Measurements from ENCODE around the gene BORCS5. TPM values are rescaled to one million over a fixed set of nuclear protein-coding genes. Genes with fewer than 3 reads are reported as not detected.
"Not testable (repeated sequence)": the region's sequence is repeated elsewhere in the genome, so short reads cannot be mapped to it uniquely, and the experiment has no call there.

BORCS5 gene
- polyA plus RNA-seq, 2 of the 4 experiments (the other 2 are of a cell fraction): 5.1 to 10.2 TPM

DNA sequence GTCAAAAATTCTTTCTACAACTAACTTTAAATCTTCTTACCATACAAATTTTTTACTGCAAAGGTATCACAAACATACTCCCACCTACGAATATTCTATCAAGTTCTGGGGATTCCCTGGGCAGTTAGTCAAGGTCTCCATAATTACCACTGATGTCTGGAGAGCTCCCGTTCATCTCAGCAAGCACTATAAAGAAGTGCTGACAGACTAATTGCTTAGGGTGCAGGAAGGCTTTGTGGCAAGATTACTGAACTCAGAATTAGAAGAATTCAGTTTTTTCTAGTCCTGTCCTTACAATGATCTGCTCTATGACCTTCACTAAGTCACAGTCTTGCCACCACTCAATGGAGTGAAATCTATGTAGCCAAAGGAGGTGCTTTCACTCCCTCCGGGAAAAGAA is 144.2 kb downstream of the BORCS5 start:
- FAIRE-seq: no peak
- no peak for ATAC-seq
- no peak overlapping the region for H3K4me3 ChIP-seq
- H3K4me1 ChIP-seq: peaks cover 15% of the 10 kb centered on the region; the same call in 1 of the 3 replicates
- no peak overlapping the region for H3K4me2 ChIP-seq
- no peaks in the 10 kb centered on the region for H3K9me3 ChIP-seq
- ChIA-PET CTCF (no interaction called here), POLR2A (no interaction called here)
- H3K27ac ChIP-seq: no peak overlapping the region
- 86% methylated on average over 3 of the region's 3 CpGs for WGBS (ENCODE audit: missing lambda C conversion rate)
- no peak for DNase-seq (ENCODE audit: low read depth in 1 of 2, low spot score in 1 of 2)
- no peak for TF ChIP-seq EP300 (IDR thresholded peaks at IDR 0.05)
- TF ChIP-seq JUN (IDR thresholded peaks at IDR 0.05): no peak
- no peak for TF ChIP-seq SREBF2 (IDR thresholded peaks at IDR 0.05)
- TF ChIP-seq HOXB13 (CRISPR knock-in tag; IDR thresholded peaks at IDR 0.05; ENCODE audit: low read depth): no peak
- TF ChIP-seq HOXA7 (CRISPR knock-in tag; IDR thresholded peaks at IDR 0.05): no peak
- no peak for TF ChIP-seq ZNF302 (CRISPR knock-in tag; IDR thresholded peaks at IDR 0.05)
- no peak for TF ChIP-seq RCOR1 (IDR thresholded peaks at IDR 0.05; ENCODE audit: low read depth, low read length)
- no peak for TF ChIP-seq CHD4 (IDR thresholded peaks at IDR 0.05; ENCODE audit: borderline replicate concordance)
- TF ChIP-seq NR3C1 (IDR thresholded peaks at IDR 0.05): no peak
- TF ChIP-seq FOSB (CRISPR knock-in tag; IDR thresholded peaks at IDR 0.05): no peak
- TF ChIP-seq, protein P1, sequence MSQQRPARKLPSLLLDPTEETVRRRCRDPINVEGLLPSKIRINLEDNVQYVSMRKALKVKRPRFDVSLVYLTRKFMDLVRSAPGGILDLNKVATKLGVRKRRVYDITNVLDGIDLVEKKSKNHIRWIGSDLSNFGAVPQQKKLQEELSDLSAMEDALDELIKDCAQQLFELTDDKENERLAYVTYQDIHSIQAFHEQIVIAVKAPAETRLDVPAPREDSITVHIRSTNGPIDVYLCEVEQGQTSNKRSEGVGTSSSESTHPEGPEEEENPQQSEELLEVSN (IDR thresholded peaks at IDR 0.05; ENCODE audit: borderline replicate concordance, low read depth): no peak
- no peak for TF ChIP-seq RARB (CRISPR knock-in tag; IDR thresholded peaks at IDR 0.05)
- no peak for TF ChIP-seq SMC3 (IDR thresholded peaks at IDR 0.05)
- no peak for TF ChIP-seq EHMT2 (IDR thresholded peaks at IDR 0.05; ENCODE audit: low read depth)
- TF ChIP-seq, protein P2, sequence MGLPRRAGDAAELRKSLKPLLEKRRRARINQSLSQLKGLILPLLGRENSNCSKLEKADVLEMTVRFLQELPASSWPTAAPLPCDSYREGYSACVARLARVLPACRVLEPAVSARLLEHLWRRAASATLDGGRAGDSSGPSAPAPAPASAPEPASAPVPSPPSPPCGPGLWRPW (IDR thresholded peaks at IDR 0.05): no peak
- no peak for TF ChIP-seq KDM1A (IDR thresholded peaks at IDR 0.05; ENCODE audit: low read depth)
- no peak for TF ChIP-seq FOXS1 (CRISPR knock-in tag; IDR thresholded peaks at IDR 0.05)

DNA sequence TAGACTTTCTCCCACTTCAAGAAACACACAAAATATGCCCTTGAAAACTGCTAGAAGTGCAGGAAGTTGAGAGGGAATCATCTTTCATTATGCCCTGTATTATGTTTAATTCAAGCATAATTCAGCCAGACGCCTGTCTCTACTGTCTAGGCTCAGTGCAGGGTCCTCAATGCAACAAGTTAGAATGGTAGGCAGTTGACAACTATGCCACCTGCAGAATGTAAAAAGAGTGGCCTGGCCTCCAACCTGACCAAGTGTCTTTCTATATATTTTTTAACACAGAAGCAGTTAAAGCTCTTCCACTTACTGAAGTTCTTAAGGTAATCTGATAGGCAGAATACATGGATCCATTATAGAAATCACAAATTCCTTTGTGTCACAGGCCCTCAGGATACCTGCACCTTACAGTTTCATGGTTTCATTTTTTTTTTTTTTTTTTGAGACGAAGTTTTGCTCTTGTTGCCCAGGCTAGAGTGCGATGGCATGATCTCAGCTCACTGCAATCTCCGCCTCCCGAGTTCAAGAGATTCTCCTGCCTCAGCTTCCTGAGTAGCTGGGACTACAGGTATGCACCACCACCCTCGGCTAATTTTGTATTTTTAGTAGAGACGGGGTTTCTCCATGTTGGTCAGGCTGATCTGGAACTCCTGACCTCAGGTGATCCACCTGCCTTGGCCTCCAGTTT is 145.4 kb downstream of the BORCS5 start:
- H3K4me2 ChIP-seq; DNase-seq (ENCODE audit: low read depth in 1 of 2, low spot score in 1 of 2); POLR2A ChIA-PET; H3K9me3 ChIP-seq; FAIRE-seq; H3K27ac ChIP-seq; ATAC-seq; H3K4me3 ChIP-seq: not testable (repeated sequence)
- 88% methylated on average over 7 of the region's 7 CpGs for WGBS (ENCODE audit: missing lambda C conversion rate)
- CTCF ChIA-PET: interaction anchor here (0.6 to 1.3 kb wide), 3 partner anchors 14 to 234 kb away, joined by 3 to 5 read pairs (median 3); no protein-coding TSS in a partner anchor
- H3K4me1 ChIP-seq: peaks cover 21% of the 10 kb centered on the region; the same call in 1 of the 3 replicates

DNA sequence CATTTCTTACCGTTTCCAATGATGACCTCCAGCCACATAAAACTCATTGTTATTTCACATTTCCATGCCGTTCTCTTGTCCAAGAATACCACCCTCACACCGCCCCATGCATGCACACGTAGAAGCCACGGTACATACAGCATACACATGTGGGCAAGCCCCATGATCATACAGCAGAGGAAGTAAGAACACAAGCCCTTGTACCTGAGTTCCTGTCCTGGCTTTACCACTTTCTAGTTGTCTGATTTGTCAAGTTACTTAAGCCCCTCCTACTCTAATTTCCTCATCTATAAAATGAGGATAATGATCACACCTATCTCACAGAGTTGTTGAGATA is 145.9 kb downstream of the BORCS5 start:
- no peak for FAIRE-seq
- no peaks in the 10 kb centered on the region for H3K9me3 ChIP-seq
- CTCF ChIA-PET: interaction anchor here (0.9 to 2.1 kb wide), 4 partner anchors 14 to 126 kb away, joined by 3 to 5 read pairs (median 3); no protein-coding TSS in a partner anchor

More for the DNA sequence above, 145.9 kb downstream of the BORCS5 start:
- no peak overlapping the region for H3K4me3 ChIP-seq
- peaks cover 21% of the 10 kb centered on the region; the same call in 1 of the 3 replicates for H3K4me1 ChIP-seq
- no peak for TF ChIP-seq POLR2A (IDR thresholded peaks at IDR 0.05; ENCODE audit: low read length)
- no peak for TF ChIP-seq KDM1A (IDR thresholded peaks at IDR 0.05; ENCODE audit: low read depth)
- TF ChIP-seq, protein P3, sequence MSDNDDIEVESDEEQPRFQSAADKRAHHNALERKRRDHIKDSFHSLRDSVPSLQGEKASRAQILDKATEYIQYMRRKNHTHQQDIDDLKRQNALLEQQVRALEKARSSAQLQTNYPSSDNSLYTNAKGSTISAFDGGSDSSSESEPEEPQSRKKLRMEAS (IDR thresholded peaks at IDR 0.05): no peak
- TF ChIP-seq MAFK (IDR thresholded peaks at IDR 0.05; ENCODE audit: partially characterized antibody): no peak
- no peak for TF ChIP-seq EP300 (IDR thresholded peaks at IDR 0.05)
- no peak for TF ChIP-seq ZC3H11A (IDR thresholded peaks at IDR 0.05)
- no peak for TF ChIP-seq KDM5A (IDR thresholded peaks at IDR 0.05)
- TF ChIP-seq TP53 (CRISPR knock-in tag; IDR thresholded peaks at IDR 0.05): no peak
- no peak for TF ChIP-seq RNF2 (IDR thresholded peaks at IDR 0.05; ENCODE audit: borderline replicate concordance, low read depth)
- TF ChIP-seq TFCP2L1 (CRISPR knock-in tag; IDR thresholded peaks at IDR 0.05): no peak
- TF ChIP-seq EHF (CRISPR knock-in tag; IDR thresholded peaks at IDR 0.05): no peak
- TF ChIP-seq CEBPB (IDR thresholded peaks at IDR 0.05): no peak
- 95% methylated on average over 5 of the region's 5 CpGs for WGBS (ENCODE audit: missing lambda C conversion rate)
- POLR2A ChIA-PET: no interaction called here
- no peak for DNase-seq (ENCODE audit: low read depth in 1 of 2, low spot score in 1 of 2)
- ATAC-seq: no peak
- no peak overlapping the region for H3K4me2 ChIP-seq
- no peak overlapping the region for H3K27ac ChIP-seq
